AG04449 (cell line): ENCODE data around the gene BTBD10.
A peak's percentile ranks its signal among the peaks of the same experiment; 100 is the strongest.

Source experiments
- CTCF ChIA-PET: fragments of 350-600 bp; formaldehyde crosslinking; extraction: SDS; loops from one replicate; lab custom pipeline; 2021; ENCODE audit warnings: antibody characterized with exemption; lab: Yijun Ruan, JAX
- POLR2A ChIA-PET: fragments of 400-600, 350-600 bp; formaldehyde crosslinking; extraction: SDS; loops from one replicate; lab custom pipeline; 2020; ENCODE audit warnings: antibody characterized with exemption, inconsistent platforms; lab: Yijun Ruan, JAX
- DNase-seq: peaks from one replicate; pipeline ENCODE4 v3.0.0-alpha.2; 2010; ENCODE audit warnings: low read depth, low spot score
- H3K4me3 ChIP-seq: 2 replicates; pipeline ENCODE4 v1.5.1; 2011; ENCODE audit warnings: low read depth, mild to moderate bottlenecking, control low read depth, low read length
- CTCF ChIP-seq: IDR thresholded peaks from one replicate; pipeline ENCODE4 v1.5.1; 2011; ENCODE audit warnings: mild to moderate bottlenecking, moderate library complexity, low read length, control low read depth, inconsistent platforms; ENCODE audit not compliant: insufficient read depth; ENCODE audit errors: missing control alignments

The BTBD10 gene

GRCh38 chr11:13486926-13487660 is 24.1 kb upstream of the BTBD10 start:
- CTCF ChIA-PET: interaction anchor here (0.6 to 1.7 kb wide), 2 partner anchors 21 to 153 kb away, joined by 3 to 5 read pairs; no protein-coding TSS in a partner anchor
- TF ChIP-seq CTCF: peak; percentile 13
- DNase-seq: no peak
- POLR2A ChIA-PET: no interaction called here
- H3K4me3 ChIP-seq: no peak overlapping the region

- no peak overlapping the region for H3K4me3 ChIP-seq
- ChIA-PET POLR2A (no interaction called here), CTCF (interaction anchor here (1.3 kb wide), 1 partner anchor 13 kb away, joined by 3 read pairs; no protein-coding TSS in a partner anchor)
- TF ChIP-seq CTCF: no peak
- DNase-seq: no peak
Observed at GRCh38 chr11:13480198-13480597, 17.2 kb upstream of the BTBD10 start.

GRCh38 chr11:13479688-13480087 is 16.7 kb upstream of the BTBD10 start:
- POLR2A ChIA-PET: no interaction called here
- no peak for TF ChIP-seq CTCF
- H3K4me3 ChIP-seq: no peak overlapping the region
- CTCF ChIA-PET: no interaction called here
- no peak for DNase-seq

GRCh38 chr11:13475091-13475490 is 12.1 kb upstream of the BTBD10 start:
- ChIA-PET CTCF (no interaction called here), POLR2A (no interaction called here)
- no peak overlapping the region for H3K4me3 ChIP-seq
- no peak for DNase-seq
- TF ChIP-seq CTCF: no peak

GRCh38 chr11:13473013-13473722 is 10.1 kb upstream of the BTBD10 start:
- ChIA-PET CTCF (interaction anchor here (2.0 kb wide), 1 partner anchor 9 kb away, joined by 15 read pairs; no protein-coding TSS in a partner anchor), POLR2A (interaction anchor here (1.1 kb wide), 1 partner anchor 10 kb away, joined by 3 read pairs; the partner anchor contains the start of gene BTBD10)
- no peak overlapping the region for H3K4me3 ChIP-seq
- TF ChIP-seq CTCF: no peak
- DNase-seq: no peak

- DNase-seq: no peak
- no peak for TF ChIP-seq CTCF
- no peak overlapping the region for H3K4me3 ChIP-seq
- POLR2A ChIA-PET: no interaction called here
- CTCF ChIA-PET: interaction anchor here (0.8 kb wide), 1 partner anchor 9 kb away, joined by 3 read pairs; no protein-coding TSS in a partner anchor
Observed at GRCh38 chr11:13468750-13469149, 5.7 kb upstream of the BTBD10 start.
